Endothelial cell (in vitro differentiated cells): ENCODE data around the gene IP6K3. TPM values are rescaled to one million over a fixed set of nuclear protein-coding genes. Genes with fewer than 3 reads are reported as not detected.
A peak's percentile ranks its signal among the peaks of the same experiment; 100 is the strongest.

Source experiments
- DNase-seq: peaks from one replicate; pipeline ENCODE4 v3.0.0; 2021; ENCODE audit warnings: low spot score
- H3K27ac Mint-ChIP-seq: one replicate; pipeline ENCODE4 v1.8.0; 2021; ENCODE audit warnings: mixed read lengths, inconsistent platforms; ENCODE audit not compliant: unreplicated experiment
- H3K27me3 Mint-ChIP-seq: one replicate; pipeline ENCODE4 v1.8.0; 2021; ENCODE audit warnings: mild to moderate bottlenecking, moderate library complexity, mixed read lengths, inconsistent platforms; ENCODE audit not compliant: unreplicated experiment
- H3K36me3 Mint-ChIP-seq: one replicate; pipeline ENCODE4 v1.8.0; 2021; ENCODE audit warnings: mild to moderate bottlenecking, low read depth, mixed read lengths, inconsistent platforms; ENCODE audit not compliant: unreplicated experiment
- H3K4me1 Mint-ChIP-seq: one replicate; pipeline ENCODE4 v1.8.0; 2021; ENCODE audit warnings: mild to moderate bottlenecking, mixed read lengths, inconsistent platforms; ENCODE audit not compliant: unreplicated experiment
- H3K4me3 Mint-ChIP-seq: one replicate; pipeline ENCODE4 v1.8.0; 2021; ENCODE audit warnings: mild to moderate bottlenecking, mixed read lengths, inconsistent platforms; ENCODE audit not compliant: unreplicated experiment
- H3K9me3 Mint-ChIP-seq: one replicate; pipeline ENCODE4 v1.8.0; 2021; ENCODE audit warnings: mixed read lengths, inconsistent platforms; ENCODE audit not compliant: unreplicated experiment
- total RNA-seq: library from RNA; stranded (reverse); fragmentation: NEBNext Ultra II Directional; extraction: Animal tissue kit (Norgen Biotek cat#: 25700); gene quantifications from one replicate; pipeline ENCODE4 v1.2.1, GENCODE V29; 2021; ENCODE audit not compliant: unreplicated experiment
- TF ChIP-seq, protein P1 (sequence below): fragments of 200-600 bp; sonication (generic); IDR thresholded peaks from one replicate; pipeline ENCODE4 v1.5.0; 2021; ENCODE audit warnings: antibody characterized with exemption; ENCODE audit not compliant: unreplicated experiment

Gene IP6K3
- total RNA-seq, 1 donor from 2014 or later = not detected

DNA sequence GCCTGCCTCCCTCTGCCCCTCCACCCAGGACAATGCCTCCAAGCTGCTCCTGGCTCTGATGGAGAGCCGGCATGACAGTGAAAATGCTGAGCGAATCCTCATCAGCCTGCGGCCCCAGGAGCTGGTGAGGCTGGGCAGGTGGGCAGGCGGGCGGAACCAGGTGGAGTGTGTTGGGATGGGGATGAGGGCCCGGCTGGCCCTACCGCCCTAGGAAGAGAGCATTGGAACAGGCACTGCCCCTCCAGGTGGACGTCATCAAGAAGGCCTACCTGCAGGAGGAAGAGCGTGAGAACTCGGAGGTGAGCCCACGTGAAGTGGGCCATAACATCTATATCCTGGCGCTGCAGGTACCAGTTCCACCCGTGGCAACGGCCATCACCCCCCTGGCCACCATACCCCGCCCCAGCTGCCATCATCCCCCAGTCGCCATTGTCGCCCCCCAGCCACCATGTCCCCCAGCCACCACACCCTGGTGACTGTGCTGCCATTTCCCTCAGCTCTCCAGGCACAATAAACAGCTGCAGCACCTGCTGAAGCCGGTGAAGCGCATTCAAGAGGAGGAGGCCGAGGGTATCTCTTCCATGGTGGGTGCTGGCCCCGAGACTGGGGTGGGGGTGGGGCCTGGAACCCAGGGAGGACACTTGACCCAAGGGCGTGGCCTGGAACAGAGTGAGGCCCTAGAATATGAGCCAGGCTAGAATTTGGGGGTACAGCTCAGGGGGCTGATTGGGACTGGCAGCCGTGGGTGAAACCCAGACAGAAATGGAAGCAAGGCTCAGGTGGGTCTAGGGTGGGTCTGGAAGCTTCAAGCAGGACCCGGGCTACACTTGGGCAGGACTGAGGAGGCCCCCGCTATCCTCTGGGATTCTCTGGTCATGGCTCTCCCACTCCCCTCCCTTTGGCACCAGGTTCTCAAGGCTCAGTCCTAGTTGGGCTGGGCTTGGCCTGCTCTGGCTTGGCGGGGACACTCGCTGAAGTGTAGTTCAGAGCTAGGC is 59.4 kb downstream of the IP6K3 start:
- peaks cover 22% of the 10 kb centered on the region for H3K27me3 Mint-ChIP-seq
- peaks cover 5% of the 10 kb centered on the region for H3K4me1 Mint-ChIP-seq
- no peaks in the 10 kb centered on the region for H3K9me3 Mint-ChIP-seq
- TF ChIP-seq, protein P1, sequence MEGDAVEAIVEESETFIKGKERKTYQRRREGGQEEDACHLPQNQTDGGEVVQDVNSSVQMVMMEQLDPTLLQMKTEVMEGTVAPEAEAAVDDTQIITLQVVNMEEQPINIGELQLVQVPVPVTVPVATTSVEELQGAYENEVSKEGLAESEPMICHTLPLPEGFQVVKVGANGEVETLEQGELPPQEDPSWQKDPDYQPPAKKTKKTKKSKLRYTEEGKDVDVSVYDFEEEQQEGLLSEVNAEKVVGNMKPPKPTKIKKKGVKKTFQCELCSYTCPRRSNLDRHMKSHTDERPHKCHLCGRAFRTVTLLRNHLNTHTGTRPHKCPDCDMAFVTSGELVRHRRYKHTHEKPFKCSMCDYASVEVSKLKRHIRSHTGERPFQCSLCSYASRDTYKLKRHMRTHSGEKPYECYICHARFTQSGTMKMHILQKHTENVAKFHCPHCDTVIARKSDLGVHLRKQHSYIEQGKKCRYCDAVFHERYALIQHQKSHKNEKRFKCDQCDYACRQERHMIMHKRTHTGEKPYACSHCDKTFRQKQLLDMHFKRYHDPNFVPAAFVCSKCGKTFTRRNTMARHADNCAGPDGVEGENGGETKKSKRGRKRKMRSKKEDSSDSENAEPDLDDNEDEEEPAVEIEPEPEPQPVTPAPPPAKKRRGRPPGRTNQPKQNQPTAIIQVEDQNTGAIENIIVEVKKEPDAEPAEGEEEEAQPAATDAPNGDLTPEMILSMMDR = no peak
- DNase-seq = no peak
- no peak overlapping the region for H3K4me3 Mint-ChIP-seq
- H3K27ac Mint-ChIP-seq = no peak overlapping the region
- peaks cover 46% of the 10 kb centered on the region for H3K36me3 Mint-ChIP-seq

- Mint-ChIP-seq H3K4me3 (peak overlapping the region; percentile 79), H3K27me3 (peaks cover 22% of the 10 kb centered on the region), H3K4me1 (peaks cover 5% of the 10 kb centered on the region), H3K36me3 (peaks cover 41% of the 10 kb centered on the region), H3K27ac (peak overlapping the region; percentile 49), H3K9me3 (no peaks in the 10 kb centered on the region)
- TF ChIP-seq, protein P1 = no peak
- no peak for DNase-seq
These were observed 60.3 kb downstream of the IP6K3 start for GRCh38 chr6:33686225-33686924.

DNA sequence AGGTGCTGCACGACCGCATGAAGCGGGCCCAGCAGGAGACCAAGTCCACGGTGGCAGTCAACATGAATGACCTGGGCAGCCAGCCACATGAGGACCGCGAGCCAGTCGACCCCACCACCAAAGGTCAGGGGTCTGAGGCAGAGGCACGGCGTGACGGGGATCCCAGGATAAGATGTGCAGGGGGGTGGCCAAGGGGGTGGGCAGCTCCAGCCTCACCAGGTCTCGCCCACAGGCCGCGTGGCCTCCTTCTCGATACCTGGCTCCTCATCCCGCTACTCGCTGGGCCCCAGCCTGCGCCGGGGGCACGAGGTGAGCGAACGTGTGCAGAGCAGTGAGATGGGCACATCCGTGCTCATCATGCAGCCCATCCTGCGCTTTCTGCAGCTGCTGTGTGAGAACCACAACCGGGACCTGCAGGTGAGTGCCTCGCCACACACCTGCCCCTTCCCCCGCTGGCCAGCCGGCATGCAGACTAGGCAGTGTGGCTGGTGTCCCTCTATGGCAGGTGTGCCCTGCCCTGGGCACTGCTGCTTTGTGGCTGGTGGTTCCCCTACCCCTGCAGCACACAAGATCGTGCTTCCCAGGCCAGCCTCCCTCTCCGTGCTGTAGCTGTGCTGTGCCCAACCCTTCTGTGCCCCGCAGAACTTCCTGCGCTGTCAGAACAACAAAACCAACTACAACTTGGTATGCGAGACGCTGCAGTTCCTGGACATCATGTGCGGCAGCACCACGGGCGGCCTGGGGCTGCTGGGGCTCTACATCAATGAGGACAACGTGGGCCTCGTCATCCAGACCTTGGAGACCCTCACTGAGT is 61.1 kb downstream of the IP6K3 start:
- TF ChIP-seq, protein P1 = no peak
- peak overlapping the region; percentile 75 for H3K27ac Mint-ChIP-seq
- peaks cover 16% of the 10 kb centered on the region for H3K27me3 Mint-ChIP-seq
- no peaks in the 10 kb centered on the region for H3K9me3 Mint-ChIP-seq
- H3K36me3 Mint-ChIP-seq = peaks cover 39% of the 10 kb centered on the region
- peak overlapping the region; percentile 65 for H3K4me3 Mint-ChIP-seq
- no peak for DNase-seq
- H3K4me1 Mint-ChIP-seq = no peaks in the 10 kb centered on the region

DNA sequence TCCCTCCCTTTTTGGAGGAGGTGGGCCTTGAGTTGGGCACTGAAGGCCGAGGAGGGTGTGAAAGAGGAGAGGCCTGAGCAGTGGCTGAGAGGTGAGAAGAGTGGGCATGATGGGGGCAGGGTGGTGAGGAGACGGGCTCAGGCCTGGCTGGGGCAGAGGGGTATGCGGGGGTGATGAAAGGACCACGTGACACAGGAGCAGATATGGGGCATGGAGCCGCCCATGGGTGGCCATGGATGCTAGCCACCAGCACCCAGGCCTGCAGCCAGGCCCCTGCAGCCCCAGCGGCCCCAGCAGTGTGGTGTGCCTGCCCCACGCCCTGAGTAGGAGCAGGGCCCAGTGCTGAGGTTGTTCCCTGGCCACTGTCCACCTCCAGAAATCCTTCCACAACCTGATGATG is 61.7 kb downstream of the IP6K3 start:
- Mint-ChIP-seq H3K27ac (no peak overlapping the region), H3K9me3 (no peaks in the 10 kb centered on the region), H3K27me3 (peaks cover 16% of the 10 kb centered on the region), H3K36me3 (peaks cover 41% of the 10 kb centered on the region), H3K4me1 (no peaks in the 10 kb centered on the region), H3K4me3 (peak overlapping the region; percentile 65)
- TF ChIP-seq, protein P1 = no peak
- no peak for DNase-seq
